HS-5 (cell line): ENCODE results near the gene DCLK3.

Experiments used
- DNase-seq: peaks from one replicate; pipeline ENCODE4 v3.0.0-alpha.2; 2012; ENCODE audit warnings: low read depth

The DCLK3 gene

DNA sequence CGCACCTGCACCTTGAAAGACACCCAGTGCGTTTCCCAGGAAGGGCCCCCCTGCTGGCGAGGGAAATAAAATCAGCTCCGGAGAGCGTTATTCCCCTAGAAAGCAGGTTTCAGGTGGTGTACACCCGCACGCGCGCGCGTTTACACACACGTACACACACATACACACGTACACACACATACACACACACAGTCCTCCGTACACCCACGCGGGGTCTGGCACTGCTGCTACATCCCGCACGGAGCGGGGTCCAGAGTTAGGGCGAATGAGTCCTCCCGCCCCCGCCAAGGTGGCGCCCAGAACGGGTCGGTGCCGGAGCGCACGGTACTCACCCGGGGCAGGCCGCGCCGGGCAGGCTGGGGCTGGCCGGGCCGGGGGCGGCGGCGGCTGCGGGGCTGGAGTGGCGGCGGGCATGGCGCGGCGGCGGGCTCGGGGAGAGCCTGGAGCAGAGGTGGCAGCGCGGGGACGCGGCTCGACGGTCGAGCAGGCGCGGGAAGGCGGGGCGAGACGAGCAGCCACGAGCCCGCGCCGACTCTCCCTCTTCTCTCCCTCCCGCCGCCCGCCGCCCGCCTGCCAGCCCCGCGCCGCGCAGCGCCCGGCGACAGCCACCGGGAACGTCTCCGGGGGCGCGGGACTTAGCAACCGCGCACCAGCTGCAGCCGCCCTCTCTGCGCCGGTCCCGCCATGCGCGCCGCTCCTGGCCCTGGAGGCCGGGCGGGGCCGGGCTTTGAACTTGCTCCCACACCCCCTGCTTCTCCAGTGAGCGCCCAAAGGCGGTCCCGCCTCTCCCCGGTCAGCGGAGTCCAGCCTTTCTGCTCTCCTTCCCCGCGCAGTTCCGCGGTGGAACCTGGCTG is at the start of gene DCLK3:
TSS of gene DCLK3 (minus strand) at position 704 of the 854 bp plus-strand sequence. CDS start at position 414, 290 bp downstream.
- DNase-seq: no peak

DNA sequence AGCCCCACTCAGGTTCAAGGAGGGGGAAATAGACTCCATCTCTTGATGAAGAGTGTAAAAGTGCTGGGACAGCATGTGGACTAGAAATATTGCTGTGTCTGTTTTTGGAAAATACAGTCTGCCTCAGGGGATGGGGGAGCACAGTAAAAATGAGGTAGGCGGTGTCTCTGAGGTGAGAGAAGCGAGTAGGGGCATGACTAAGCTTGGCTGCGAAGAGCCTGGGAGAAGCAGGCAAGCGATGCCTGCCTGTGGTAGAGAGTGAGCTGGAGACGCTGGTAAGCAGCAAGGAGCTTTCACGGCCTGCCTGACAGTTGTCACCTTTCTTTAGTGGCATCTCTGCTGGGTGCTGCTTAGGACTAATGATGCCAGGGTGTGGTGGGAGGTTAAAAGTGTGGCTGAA is 49.0 kb upstream of the DCLK3 start:
- DNase-seq: no peak

- no peak for DNase-seq
Measured at GRCh38 chr3:36812240-36812639, 47.9 kb upstream of the DCLK3 start.

GRCh38 chr3:36811768-36812167 is 47.4 kb upstream of the DCLK3 start:
- DNase-seq: no peak

- DNase-seq: no peak
Measured at GRCh38 chr3:36804295-36805055, 40.1 kb upstream of the DCLK3 start.

GRCh38 chr3:36803091-36803791 is 38.9 kb upstream of the DCLK3 start:
- DNase-seq: no peak

DNA sequence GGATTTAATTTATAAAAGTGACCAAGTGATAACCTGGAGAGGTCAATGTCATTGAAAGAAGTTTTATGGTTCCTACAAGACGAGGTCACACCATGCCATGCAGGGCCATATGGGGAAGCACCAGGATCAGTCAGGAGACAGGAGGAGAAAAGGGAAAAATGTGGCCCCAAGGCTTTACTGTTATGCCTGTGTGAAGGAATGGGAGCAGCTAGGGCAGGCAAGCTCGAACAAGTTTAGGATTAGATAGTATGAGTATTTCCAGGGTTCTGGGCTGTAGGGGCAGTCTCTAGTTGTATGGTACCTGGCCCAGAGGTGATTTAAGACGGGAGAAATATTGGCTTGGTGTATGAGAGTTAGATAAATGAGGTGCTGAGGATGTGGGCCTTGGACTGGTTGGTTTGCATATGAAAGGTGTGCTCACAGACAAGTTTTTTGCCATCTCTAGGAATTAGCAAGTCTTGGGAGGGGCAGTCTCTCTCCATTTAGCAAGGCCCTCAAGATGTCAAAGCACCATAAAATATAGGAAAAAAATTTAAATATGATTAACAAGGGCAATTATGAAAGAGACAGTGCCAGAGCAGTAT is 36.3 kb upstream of the DCLK3 start:
- DNase-seq: no peak

DNA sequence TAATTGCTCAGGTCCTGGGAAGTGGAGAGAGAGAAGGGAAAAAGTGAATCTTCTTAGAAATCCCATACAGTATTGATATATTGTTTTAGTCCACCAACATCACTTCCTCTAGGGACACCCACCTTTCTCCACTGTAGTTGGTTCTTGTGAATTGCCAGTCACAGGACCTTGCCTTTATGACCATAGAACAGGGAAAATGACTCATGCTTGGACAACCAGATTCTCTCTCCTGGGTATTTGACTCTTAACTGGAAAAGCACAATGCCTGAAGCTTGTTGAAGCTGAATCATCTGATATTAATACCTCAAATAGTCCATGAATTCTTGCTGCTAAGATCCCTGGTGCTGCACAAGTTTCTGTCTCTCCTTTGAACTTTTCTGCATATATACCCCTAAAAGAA is 32.5 kb upstream of the DCLK3 start:
- DNase-seq: no peak

DNA sequence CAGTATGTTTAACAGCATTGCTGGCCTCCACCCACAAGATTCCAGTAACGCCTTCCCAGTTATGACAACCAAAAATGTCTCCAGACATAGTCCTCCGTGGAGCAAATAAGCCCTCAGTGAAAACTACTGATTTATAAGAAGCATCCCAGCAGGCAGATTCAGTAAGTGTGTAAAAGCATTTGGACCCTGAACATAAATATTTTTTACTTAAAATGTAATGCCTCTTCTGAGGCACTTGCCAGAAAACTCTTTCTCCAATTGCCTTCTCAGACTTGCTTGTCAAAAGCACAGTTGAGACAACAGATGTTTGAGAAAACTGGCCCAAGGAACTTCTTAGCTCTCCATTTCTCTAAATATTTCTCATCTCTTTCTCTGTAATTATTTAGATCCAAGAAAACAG is 31.8 kb upstream of the DCLK3 start:
- DNase-seq: no peak

DNA sequence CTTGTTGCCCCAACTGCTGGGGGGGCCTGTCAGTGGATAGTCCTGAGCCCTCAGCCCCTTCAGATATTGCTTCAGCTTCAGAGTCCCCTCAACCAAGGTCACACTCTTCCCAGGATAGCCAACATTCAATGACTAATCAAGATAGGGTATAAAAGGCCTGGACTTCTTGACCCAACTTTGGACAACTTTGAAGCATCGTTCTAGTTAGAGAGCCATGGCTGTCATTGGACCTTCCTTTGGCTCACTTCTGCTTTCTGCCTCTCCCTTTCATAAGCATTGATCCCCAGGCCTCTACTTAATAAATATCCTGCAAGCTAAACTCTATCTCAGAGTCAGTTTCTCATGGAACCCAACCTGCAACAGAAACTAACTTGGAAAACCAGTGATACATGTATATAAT is 31.3 kb upstream of the DCLK3 start:
- DNase-seq: no peak

GRCh38 chr3:36792342-36792741 is 28.0 kb upstream of the DCLK3 start:
- DNase-seq: no peak

DNA sequence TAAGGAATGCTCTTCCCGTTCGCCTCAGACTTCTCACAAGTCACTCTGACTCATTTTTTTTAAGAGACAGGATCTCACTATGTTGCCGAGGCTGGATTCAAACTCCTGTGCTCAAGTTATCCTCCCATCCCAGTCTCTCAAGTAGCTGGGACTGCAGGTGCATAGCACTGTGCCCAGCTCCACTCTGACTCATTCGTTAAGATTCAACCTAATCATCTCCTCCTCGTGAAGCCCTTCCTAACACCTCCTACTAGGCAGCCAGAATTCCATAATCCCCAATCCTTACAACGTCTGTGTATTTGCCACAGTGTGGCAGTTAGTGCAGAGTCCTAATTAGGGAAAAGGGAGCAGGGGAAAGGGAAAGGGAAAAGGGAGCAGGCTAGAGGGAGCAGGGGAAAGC is 26.4 kb upstream of the DCLK3 start:
- DNase-seq: no peak

- no peak for DNase-seq
Measured at GRCh38 chr3:36786921-36787890, 22.9 kb upstream of the DCLK3 start.

- DNase-seq: peak; percentile 26
Measured at GRCh38 chr3:36784138-36784635, 19.8 kb upstream of the DCLK3 start.

- DNase-seq: no peak
Measured at GRCh38 chr3:36777424-36778218, 13.3 kb upstream of the DCLK3 start.

DNA sequence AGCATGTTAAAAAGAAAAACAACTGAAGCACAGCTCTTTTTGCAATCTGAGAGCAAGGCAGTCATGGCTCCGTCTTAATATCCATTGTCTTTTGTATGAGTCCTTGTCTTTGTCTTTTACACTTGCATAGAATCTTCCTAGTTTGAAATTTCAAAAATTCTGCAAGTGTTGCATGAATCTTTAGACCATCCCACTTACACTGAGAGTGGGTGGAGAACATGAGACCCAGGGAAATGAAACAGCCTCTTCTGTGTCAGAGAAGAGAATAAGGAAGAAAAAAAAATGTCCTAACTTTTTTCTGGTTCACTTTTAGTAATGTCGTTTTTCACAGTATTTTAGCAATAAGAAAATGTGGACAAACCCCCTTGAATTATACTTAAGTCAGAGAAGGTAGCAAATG is 12.1 kb upstream of the DCLK3 start:
- DNase-seq: no peak

- no peak for DNase-seq
Measured at GRCh38 chr3:36774052-36774451, 9.7 kb upstream of the DCLK3 start.

DNA sequence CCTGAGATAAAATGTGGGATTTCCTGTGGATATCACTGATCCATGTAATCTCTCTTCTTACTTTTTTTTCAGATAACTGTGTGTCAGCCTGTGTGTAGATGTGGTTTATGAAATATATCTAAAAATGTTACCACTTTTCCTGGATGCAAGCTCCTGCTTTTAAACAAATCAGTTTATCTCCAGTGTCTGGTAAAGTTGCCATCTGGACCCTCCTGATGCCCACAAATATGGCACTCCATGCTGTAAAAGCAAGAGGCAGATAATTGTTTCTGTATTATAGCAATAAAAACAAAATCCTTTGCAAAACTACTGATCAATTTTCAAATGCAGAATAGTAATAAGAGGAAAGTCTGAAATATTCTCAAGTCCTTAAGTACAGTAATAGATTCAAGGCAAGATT is 7.6 kb upstream of the DCLK3 start:
- DNase-seq: no peak

DNA sequence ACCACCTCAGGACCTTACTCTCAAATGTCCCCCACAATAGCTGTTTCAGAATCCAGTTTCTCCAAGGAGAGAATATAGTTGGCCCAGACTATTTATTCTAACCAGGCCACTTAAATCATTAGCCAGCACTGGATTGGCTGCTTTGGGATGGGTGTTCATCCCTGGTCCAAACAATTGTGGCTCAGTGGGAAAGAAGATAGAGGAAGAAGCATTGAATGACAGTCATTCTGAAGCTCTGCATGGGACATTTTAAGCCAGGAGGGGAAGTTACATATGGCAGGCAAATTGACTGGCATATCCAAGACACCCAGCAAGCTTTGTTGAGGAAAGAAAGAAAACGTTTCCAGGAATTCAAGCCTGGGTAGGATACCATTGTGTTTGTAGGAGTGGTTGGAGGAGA is 5.6 kb upstream of the DCLK3 start:
- DNase-seq: no peak

DNA sequence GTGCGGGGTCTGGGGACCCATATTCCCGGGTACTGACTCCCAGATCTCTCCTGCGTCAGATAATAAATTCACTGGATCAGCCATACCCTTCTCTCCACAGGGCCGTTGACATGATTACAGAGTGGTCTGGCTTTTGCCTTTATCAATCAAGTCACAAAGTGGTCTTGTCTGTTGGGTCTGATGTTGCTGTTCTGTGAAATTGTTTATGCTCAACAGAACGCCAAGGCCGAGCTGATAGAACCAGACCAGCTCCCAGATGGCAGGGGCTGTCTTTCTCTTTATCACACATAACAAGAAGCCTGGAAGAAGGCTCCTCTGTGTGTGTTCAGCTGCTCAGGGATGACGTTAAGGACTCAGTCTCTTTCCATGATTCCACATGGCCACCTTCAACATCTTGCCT is 751 bp upstream of the DCLK3 start:
- DNase-seq: no peak
